ENCODE measurements around the gene CEP41.
"Not testable (repeated sequence)": the region's sequence is repeated elsewhere in the genome, so short reads cannot be mapped to it uniquely, and the experiment has no call there.

CEP41 gene

GRCh38 chr7:130461272-130461671 lies 20.5 kb upstream of the CEP41 start:
- DNase-seq: no peak

- DNase-seq: no peak
Measured at GRCh38 chr7:130458257-130458656, 17.4 kb upstream of the CEP41 start.

- no peak for DNase-seq
Measured at GRCh38 chr7:130454959-130455358, 14.1 kb upstream of the CEP41 start.

- no peak for DNase-seq
Measured at GRCh38 chr7:130452951-130453350, 12.1 kb upstream of the CEP41 start.

- not testable (repeated sequence) for DNase-seq
Measured at GRCh38 chr7:130451344-130451743, 10.5 kb upstream of the CEP41 start.

- no peak for DNase-seq
Measured at GRCh38 chr7:130446259-130446658, 5.4 kb upstream of the CEP41 start.

- no peak for DNase-seq
Measured at GRCh38 chr7:130444751-130445407, 4.1 kb upstream of the CEP41 start.

GRCh38 chr7:130444234-130444633 lies 3.4 kb upstream of the CEP41 start:
- DNase-seq: no peak

GRCh38 chr7:130442601-130443000 lies 1.8 kb upstream of the CEP41 start:
- DNase-seq: no peak

- peak; percentile 98 for DNase-seq
Measured at GRCh38 chr7:130441408-130441869, 623 bp upstream of the CEP41 start.

GRCh38 chr7:130436253-130436652 lies 4.6 kb downstream of the CEP41 start:
- no peak for DNase-seq

- DNase-seq: no peak
Measured at GRCh38 chr7:130435311-130435854, 5.4 kb downstream of the CEP41 start.

- no peak for DNase-seq
Measured at GRCh38 chr7:130433301-130433700, 7.5 kb downstream of the CEP41 start.

GRCh38 chr7:130432886-130433285 lies 7.9 kb downstream of the CEP41 start:
- no peak for DNase-seq

- DNase-seq: no peak
Measured at GRCh38 chr7:130430841-130431666, 9.8 kb downstream of the CEP41 start.

- DNase-seq: no peak
Measured at GRCh38 chr7:130430115-130430514, 10.7 kb downstream of the CEP41 start.

GRCh38 chr7:130429019-130429418 lies 11.8 kb downstream of the CEP41 start:
- DNase-seq: no peak

GRCh38 chr7:130426564-130426963 lies 14.3 kb downstream of the CEP41 start:
- no peak for DNase-seq

- no peak for DNase-seq
Measured at GRCh38 chr7:130425796-130426195, 15.0 kb downstream of the CEP41 start.

- no peak for DNase-seq
Measured at GRCh38 chr7:130423501-130424037, 17.2 kb downstream of the CEP41 start.

GRCh38 chr7:130421684-130422083 lies 19.1 kb downstream of the CEP41 start:
- peak; percentile 77 for DNase-seq

- DNase-seq: no peak
Measured at GRCh38 chr7:130420943-130421578, 19.8 kb downstream of the CEP41 start.

- DNase-seq: no peak
Measured at GRCh38 chr7:130419658-130420057, 21.2 kb downstream of the CEP41 start.
